ENCODE data around the gene PHF11.
A peak's percentile ranks its signal among the peaks of the same experiment; 100 is the strongest.

Gene PHF11

GRCh38 chr13:49495783-49496762 is at the start of gene PHF11:
TSS of gene PHF11 (plus strand) at chr13:49495953. CDS start at chr13:49496002, 49 bp downstream.
- DNase-seq (ENCODE audit: low read depth) = peak; percentile 87

DNA sequence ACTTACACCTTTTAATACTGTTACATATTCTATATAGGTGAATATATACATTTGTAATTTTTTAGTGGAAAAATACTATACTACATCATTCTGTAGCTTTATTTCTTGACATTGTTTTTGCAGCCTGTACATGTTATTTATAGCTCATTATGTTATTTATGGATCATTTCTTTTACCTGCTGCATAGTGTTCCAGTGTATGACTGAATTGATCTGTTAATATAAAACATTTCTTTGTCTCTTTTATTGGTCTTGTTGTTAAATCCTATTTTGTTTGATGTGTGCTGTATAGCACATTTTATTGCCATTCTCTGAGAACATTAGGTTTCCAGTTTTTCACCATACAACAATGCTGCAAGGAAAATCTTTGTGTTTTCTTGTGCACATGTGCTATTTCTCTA is 49.3 kb upstream of the PHF11 start:
- no peak for DNase-seq (ENCODE audit: low read depth)

DNA sequence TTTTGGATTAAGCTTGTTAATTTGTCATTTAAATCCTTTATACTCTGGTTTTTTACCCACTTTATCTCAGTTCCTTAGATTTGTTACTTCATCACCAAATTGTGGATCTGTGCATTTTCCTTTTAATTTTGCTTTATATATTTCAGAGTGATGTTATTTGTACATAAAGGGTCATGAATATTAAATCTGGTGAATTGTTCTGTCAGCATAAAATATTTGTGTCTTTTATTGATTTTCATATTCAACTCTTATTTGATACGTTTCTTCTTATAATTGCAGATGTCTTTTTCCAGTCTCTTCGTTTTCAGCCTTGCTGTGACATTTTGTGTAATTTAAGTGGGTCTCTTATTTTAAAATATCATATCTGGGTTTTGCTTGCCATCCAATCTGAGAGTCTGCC is 47.0 kb upstream of the PHF11 start:
- DNase-seq (ENCODE audit: low read depth) = no peak

- no peak for DNase-seq (ENCODE audit: low read depth)
Measured at GRCh38 chr13:49450105-49450819, 45.5 kb upstream of the PHF11 start.

DNA sequence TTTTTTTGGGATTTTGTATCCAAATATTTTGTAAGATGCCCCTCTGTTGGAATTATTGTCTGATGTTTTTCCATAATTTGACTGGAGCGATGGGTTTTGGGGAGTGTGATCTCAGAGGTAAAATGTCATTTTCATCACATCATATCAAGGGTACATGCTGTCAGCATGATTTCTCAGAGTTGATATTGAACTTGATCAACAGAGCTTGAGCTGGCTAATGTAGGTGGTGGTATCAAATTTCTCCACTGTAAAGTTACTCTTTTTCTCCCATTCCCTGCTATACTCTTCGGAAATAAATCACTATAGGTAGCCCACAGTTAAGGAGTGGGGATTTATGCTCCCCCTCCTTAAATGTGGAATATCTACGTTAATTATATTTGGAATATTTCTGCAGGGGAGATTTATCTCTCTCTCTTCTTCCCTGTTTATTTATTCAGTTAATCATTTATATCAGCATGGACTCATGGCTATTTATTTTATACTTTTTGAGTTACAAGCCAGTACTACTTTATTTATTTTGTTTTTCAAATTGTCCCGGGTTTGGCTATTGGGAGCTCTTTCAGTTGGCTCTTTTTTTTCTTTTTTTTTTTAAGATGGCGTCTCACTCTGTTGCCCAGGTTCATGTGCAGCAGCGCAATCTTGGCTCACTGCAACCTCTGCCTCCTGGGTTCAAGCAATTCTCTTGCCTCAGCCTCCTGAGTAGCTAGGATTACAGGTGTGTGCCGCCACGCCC is 42.9 kb upstream of the PHF11 start:
- DNase-seq (ENCODE audit: low read depth) = no peak

DNA sequence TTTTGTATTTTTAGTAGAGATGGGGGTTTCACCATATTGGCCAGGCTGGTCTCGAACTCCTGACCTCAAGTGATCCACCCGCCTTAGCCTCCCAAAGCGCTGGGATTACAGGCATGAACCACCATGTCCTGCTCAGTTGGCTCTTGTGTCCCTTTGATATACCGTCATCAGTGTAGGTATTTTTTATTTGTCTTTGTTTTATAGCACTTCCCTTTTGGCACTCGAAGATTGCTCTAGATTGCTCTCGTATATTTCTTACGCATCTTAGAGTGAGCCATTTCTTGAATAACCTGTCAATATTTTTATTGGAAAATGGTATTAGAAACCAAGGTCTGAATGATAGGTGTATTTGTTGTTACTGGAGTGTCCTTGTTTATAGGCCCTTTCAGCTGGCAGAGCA is 42.3 kb upstream of the PHF11 start:
- no peak for DNase-seq (ENCODE audit: low read depth)

DNA sequence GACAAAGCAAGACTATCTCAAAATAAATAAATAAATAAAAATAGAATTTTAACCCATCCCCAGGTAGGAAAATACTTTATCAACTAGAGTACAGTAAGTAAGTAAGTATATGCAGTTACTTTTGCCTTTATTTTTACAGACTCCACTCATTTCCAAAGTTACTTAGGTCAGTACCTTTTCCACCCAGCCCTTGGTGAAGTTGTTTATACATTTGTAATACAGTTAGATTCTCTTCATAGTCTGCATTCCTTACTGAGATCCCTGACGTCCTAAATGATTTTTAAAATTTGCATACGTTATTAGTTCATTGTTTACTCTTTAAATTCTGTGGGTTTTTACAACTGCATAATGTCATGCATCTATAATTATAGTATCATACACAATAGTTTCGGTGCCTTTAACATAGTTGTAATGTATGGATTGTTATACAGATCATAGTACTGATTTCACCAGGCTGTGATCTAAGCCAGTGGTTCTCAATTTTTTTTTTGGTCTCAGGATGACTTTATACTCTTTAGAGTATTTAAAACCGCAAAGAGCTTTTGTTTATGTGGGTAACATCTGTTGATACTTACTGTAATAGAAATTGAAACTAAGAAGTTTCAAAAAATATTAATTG is 41.3 kb upstream of the PHF11 start:
- DNase-seq (ENCODE audit: low read depth) = peak; percentile 76

DNA sequence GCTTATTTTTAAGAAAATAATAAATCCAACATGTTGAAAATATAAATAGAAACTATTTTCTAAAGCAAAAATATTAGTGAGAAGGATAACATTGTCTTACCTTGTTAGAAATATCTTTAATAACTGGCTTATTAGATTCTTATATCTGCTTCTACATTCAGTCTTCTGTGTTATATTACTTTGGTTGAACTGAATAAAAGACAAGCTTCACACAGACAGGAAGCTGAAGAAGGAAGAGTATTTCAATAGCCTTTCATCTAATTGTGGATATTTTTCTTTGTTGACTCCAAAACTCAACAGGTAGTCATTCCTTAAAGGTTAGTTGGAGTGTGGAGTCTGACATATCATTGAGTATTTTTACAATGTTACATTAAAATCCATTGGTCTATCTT is 40.8 kb upstream of the PHF11 start:
- DNase-seq (ENCODE audit: low read depth) = no peak

- DNase-seq (ENCODE audit: low read depth) = no peak
Measured at GRCh38 chr13:49456156-49456555, 39.6 kb upstream of the PHF11 start.

DNA sequence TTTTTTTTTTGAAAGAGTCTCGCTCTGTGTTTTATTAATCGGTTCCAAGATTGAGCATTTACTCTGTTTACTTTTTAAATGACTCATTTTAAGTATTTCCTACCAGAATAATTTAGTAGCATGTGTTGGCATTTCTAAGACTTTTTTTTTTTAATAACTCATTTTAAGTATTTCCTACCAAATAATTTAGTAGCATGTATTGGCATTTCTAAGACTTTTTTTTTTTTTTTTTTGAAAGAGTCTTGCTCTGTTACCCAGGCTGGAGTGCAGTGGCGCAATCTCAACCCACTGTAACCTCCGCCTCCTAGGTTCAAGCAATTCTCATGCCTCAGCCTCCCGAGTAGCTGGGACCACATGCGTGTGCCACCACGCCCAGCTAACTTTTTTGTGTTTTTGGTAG is 38.5 kb upstream of the PHF11 start:
- peak; percentile 45 for DNase-seq (ENCODE audit: low read depth)

DNA sequence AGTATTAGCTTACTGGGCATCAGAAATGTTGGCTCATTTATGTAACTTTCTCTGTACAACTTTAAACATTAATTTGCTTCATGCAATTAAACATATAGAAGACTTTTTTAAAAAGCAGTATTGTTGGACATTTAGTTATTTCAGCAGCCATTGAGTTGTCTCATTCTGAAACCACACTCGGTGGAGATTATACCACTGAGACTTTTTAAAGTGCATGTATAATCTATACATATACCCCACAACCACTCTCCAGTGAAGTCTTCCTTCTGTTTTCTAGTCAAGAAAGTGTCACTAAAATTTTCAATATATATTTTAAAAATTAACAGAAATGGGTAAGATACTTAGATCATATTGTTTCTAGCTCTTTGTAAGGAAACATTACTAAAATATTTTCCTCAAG is 36.2 kb upstream of the PHF11 start:
- no peak for DNase-seq (ENCODE audit: low read depth)

DNA sequence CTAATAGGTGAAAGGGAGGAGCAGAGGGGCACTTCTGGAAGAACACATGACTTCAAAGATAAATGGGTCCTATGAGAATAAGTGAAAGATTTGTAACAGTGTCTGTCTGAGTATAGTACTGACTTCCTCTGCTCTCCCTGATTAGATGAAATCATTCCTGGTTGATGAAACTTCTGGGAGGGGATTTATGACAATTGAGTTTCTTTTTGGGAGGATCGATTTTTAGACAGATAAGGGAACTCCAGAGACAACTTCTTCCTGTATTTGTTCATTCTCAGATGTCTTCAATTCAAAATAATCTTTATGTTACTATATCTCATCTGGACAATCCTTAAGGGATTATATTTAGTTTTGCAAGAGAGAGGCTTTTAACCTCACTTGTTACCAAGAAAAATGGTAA is 31.7 kb upstream of the PHF11 start:
- no peak for DNase-seq (ENCODE audit: low read depth)

DNA sequence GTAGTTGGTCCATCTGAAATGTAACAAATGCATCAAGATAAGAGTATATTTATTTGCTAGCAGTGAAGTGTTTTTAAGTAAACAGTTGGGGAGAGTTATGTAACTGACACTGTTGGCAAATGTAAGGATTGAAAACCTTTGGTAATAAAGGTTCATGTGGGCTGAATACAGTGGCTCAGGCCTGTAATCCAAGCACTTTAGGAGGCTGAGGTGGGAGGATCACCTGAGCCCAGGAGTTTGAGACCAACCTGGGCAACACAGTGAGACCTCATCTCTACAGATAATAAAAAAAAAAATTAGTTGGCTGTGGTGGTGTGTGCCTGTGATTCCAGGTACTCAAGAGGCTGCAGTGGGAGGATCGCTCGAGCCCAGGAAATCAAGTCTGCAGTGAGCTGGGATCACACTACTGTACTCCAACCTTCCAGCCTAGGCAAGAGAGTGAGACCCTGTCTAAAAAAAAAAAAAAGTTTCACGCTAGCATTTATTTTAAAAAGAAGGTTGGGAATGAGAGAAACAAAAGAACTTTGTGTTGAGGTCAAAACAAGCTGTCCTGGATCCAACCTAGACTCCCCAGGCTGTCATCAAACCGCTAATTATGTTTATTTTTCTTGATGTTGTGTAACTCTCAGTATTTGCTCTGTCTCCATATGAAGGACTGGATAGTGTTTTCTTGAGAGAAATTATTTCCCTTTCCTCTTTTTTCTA is 31.0 kb upstream of the PHF11 start:
- no peak for DNase-seq (ENCODE audit: low read depth)

GRCh38 chr13:49466292-49466838 is 29.4 kb upstream of the PHF11 start:
- no peak for DNase-seq (ENCODE audit: low read depth)

GRCh38 chr13:49472186-49472585 is 23.6 kb upstream of the PHF11 start:
- no peak for DNase-seq (ENCODE audit: low read depth)

DNA sequence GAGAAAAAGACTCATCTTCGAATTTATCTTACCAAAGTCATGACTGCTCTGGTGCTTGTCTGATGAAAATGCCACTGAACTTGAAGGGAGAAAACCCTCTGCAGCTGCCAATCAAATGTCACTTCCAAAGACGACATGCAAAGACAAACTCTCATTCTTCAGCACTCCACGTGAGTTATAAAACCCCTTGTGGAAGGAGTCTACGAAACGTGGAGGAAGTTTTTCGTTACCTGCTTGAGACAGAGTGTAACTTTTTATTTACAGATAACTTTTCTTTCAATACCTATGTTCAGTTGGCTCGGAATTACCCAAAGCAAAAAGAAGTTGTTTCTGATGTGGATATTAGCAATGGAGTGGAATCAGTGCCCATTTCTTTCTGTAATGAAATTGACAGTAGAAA is 19.2 kb upstream of the PHF11 start:
- DNase-seq (ENCODE audit: low read depth) = no peak

DNA sequence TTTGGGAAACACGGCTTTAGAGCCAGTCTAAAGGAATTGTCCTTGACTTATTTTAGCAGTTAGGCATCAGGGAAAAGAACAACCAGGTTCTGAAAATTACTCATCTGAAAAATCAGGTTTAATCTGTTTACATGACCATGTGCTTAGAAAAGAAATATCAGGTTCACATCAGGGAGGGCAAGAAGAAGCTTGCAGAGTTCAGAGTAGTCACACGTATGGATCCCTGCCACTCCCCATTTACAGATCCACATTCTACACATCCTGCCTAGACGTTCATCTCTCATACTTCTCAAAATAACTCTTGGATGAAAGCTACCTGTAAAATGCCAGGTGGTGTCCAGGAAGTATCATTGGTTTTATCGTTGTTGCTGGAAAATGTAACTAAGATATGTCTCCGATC is 14.0 kb upstream of the PHF11 start:
- no peak for DNase-seq (ENCODE audit: low read depth)

DNA sequence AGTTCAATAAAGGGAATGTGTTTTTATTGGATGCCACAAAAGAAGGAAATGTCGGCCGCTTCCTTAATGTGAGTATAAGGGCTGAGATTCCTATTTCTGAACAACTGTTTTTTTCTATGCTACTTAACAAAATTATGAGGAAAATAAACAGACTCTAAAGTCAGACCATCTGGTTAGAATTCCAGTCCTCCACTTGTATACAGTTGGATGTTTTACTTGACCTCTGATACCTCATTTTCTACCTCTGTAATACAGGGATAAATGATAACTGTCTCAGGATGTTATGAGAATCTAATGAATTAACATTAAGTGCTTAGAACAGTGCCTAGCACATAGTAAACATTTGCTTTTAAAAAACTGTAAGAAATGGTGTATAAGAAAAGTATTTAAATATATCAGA is 7.2 kb upstream of the PHF11 start:
- no peak for DNase-seq (ENCODE audit: low read depth)

DNA sequence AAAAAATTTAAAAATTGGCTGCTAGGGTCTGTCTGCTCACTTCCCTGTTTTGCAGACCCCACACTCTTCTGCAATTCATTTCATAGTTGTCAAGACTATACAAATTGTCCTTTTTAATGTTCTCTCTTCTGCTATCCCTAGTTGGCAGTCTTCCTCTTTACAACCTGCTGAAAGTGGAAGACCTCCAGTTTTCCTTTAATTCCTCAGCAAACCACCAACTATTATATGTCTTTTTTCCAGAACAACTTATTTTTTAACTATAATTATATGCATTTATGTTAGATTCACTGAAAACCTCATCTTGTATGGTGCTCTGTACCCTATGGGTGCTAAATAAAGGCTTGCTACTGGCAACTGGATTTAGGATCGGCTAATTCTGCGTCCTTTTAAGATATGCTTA is 1.1 kb upstream of the PHF11 start:
- DNase-seq (ENCODE audit: low read depth) = peak; percentile 10

GRCh38 chr13:49496837-49497236 is 1.1 kb downstream of the PHF11 start:
- DNase-seq (ENCODE audit: low read depth) = peak; percentile 4

DNA sequence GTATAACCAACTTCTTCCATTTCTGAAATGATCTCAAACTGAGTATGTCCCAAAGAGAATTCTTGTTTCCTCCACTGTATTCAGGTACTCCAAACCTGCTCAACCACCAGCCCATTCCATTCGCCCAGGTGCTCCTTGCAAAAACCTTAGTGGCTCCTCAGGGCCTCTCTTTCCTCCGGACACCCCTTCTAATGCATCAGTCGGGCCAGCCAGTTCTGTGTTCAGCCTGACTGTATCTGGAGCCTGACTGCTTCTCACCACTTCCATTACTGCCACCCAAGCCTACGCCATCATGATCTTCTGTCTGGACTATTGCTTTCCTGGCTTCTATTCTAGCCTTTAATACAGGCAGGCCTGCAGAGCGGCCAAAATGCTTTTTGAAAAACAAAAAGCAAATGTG is 1.5 kb downstream of the PHF11 start:
- no peak for DNase-seq (ENCODE audit: low read depth)
